HG02623 (cell line): ENCODE results near the gene FAM3C.
"Not testable (repeated sequence)": the region's sequence is repeated elsewhere in the genome, so short reads cannot be mapped to it uniquely, and the experiment has no call there.

Experiments used
- ATAC-seq: cut with Tn5 transposase; IDR thresholded peaks from one replicate; pipeline ENCODE4 v1.9.1; 2021; ENCODE audit warnings: moderate library complexity; ENCODE audit not compliant: unreplicated experiment

FAM3C gene, protein sequence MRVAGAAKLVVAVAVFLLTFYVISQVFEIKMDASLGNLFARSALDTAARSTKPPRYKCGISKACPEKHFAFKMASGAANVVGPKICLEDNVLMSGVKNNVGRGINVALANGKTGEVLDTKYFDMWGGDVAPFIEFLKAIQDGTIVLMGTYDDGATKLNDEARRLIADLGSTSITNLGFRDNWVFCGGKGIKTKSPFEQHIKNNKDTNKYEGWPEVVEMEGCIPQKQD

DNA sequence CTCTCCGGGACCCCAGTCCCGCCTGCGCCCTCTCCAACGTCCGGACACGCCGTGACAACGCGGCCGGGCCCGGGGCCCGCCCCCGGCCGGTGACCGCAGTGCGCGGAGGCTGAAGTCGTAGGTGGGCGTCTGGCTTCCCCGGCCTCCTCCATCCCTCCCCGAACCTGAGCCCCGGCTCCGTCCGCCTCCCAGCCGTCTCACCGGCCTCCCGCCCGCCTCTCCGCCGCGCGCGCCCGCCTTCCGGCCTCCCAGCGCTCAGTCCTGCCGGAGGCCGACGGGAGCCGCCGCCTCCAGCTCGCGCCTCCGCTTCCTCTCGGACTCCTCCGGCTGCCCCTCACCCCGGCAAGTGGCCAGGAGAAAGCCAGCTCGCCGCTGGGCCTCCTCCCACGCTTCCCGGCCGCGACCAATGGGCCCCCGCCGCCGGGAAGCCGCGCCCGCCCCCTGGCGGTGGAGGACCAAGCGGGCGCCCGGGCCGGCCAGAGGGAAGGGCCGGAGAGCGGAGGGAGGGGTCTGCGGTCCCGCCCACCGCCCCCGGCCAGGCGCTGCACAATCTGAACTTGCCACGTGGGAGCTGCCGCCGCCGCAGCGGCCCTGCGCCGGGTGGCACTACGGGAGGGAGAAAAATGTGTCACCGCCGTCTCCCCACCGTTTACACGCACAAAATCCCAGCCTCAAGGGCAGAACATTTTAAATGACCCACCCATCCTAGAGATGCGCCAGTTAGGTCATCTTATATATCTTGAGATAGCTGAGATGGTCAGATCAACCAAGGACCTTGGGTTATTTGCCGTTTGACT lies at the start of gene FAM3C:
TSS of gene FAM3C (minus strand) at position 348 of the 797 bp plus-strand sequence. CDS start 13,339 bp downstream, outside the sequence.
- ATAC-seq = peak; percentile 81

DNA sequence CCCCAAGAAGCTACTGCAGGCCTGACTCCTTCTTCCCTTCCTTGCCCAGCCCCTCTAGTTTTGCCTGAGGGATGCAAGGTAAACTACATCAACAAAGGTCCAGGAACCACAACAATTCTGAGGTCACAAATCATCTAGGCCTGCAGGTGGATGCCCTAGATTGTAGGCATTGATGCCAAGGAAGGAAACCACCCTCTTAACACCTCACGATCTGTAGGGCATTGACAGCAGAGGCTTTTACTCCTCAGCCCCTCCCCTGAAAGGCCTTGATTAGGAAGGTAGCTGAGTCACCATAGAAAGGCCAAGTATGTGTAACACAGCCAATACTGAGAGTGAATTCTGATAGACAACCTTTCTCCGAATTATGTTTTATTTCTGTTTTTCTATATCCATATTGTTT lies 46.7 kb upstream of the FAM3C start:
- ATAC-seq = no peak

DNA sequence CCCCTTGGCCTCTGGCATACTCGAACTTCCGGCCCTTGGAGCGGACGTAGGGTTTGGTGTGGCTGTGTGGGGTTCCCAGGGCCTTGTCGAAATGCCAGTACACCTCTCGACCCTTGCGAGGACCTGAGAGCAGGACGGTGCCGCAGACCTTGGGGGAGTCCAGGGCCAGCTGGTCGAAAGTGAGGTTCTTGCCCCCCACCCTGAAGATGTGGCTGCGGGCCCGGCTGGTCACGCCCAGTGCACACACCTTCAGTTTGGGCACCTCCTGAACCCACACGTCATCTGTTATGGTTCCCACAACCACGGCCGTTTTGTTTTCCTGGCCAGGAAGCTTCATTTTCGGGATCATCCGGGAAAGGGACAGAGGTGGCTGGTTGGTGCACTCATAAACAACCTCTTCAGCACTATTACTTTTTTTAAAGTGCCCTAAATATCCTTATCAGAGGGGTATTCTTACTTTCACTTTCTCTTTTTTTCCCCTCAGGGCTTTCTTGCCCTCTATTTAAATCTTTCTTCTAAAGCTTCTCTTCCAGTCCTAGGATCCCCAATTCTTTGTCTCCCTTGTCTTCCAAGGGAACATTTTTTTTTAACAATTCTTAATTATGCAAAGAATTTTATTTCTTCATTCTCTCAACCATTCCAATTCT lies 44.9 kb upstream of the FAM3C start:
- ATAC-seq = no peak

DNA sequence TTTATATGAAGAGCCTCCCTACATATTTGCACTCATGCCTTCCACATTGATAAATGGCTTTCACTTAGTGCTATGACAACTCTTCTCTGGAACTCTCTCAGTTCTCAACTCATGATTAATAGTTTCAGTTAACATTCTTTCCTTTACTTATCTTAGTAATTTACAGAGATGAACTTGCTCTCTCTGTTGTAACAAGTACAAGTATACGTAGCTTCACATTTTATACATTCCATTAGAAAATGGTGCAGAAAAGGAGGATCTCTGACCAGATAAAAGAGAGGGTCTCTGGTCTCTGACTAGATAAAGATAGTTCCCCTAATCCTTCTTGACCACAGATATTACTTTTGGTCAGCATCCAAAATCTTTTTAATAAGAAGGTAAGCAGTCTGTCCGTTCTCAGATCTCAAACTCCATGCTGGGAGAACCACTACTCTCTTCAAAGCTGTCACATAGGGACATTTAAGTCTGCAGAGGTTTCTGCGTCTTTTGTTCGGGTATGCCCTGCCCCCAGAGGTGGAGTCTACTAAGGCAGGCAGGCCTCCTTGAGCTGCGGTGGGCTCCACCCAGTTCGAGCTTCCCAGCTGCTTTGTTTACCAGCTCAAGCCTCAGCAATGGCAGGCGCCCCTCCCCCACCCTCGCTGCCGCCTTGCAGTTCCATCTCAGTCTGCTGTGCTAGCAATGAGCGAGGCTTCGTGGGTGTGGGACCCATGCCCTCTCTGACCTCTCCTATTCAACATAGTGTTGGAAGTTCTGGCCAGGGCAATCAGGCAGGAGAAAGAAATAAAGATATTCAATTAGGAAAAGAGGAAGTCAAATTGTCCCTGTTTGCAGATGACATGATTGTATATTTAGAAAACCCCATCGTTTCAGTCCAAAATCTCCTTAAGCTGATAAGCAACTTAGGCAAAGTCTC lies 42.2 kb upstream of the FAM3C start:
- ATAC-seq = not testable (repeated sequence)

DNA sequence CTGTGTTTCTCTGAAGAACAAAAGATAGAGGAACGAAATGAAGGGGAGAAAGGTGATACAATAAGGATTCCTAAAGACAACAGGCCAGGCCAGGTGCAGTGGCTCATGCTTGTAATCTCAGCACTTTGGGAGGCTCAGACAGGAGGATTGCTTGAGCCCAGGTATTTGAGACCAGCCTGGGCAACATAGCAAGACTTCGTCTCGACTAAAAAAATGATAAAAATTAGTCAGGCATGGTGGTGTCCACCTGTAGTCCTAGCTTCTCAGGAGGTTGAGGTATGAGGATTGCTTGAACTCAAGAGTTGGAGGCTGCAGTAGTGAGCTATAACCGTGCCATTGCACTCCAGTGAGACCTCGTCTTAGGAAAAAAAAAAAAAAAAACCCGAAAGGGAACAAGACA lies 41.4 kb upstream of the FAM3C start:
- ATAC-seq = no peak

DNA sequence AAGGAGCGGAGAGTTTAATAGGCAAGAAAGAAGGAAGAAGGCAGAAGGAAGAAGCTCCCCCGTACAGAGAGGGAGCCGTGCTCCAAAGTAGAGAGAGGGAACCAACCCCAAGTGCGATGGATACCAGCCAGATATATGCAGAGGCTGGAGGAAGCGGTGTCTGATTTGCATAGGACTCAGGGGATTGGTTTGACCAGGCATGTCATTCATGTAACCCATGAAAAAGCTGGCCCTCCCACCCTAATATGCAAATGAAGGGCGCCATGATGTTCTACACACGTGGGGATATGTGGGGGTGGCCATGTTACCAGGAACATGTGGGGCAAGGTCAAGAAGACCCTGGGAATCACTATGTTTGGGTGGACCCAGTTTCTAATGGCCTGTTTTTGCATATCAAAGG lies 40.6 kb upstream of the FAM3C start:
- no peak for ATAC-seq

DNA sequence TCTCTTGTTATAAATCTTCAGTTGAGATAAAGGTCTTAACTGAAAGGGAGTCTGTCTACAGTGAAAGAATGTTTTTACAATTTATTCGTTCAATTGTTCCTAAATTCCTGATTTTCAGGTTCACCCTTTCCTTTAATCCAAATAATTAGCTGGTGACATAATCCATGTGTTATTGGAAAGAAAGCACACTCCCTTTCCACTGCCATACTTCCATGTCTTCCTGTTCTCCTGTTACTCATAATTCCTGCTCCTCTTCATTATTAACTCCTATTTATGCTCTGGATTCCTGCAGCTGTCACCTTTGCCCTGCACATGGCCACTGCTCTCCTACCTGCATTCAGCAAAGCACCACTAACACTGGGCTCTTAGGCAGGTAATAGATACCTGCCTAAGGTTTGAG lies 40.0 kb upstream of the FAM3C start:
- no peak for ATAC-seq

DNA sequence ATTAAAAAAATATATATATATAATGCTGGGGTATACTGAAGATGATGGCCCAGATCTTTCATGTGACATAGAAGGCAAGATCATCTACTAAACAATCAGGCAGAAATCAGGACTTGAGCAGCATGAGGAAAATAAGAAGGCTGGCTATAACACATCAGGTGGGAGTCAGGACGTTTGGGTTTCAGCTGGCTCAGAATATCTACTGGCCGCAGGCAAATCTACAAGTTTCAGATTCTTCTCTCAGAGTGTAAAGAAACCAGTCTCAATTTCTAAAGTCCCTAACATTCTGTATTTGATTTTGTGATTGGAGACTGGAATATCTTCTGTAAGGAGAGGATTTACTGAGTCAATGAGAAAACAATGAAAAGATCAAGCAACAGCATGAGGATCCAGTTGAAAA lies 37.7 kb upstream of the FAM3C start:
- ATAC-seq = peak; percentile 64

DNA sequence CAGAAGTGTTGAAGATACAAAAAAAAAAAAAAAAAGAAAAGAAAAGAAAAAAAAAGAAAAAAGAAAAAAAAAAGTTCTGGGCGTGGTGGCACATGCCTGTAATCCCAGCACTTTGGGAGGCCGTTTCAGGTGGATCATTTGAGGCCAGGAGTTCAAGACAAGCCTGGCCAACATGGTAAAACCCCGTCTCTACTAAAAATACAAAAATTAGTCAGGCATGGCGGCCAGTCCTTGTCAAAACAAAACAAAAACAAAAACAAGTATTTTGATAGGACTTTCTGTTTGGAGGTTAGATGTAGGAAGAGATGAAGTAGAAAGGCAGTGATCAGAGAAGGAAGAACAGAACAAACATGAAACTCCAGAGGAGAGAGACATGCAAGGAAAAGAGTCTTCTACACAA lies 36.4 kb upstream of the FAM3C start:
- ATAC-seq = peak; percentile 64

DNA sequence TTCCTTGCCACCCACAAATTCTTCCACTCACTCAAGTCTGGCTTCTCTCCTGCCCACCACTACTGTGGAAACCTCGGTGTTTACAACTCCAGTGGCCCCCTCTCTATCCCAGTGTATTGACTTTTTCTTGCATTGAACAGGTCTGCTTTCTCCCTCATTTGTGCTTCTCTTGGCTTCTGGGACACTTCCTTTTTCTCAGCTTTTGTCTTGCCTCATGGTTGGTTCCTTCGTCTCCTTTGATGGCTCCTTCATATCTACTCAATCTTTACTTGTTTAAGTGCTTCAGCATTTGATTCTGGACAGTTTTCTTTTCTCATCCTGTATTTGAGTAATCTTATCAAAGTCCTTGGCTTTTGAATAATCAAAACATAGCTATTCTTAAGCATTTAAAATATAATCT lies 35.9 kb upstream of the FAM3C start:
- ATAC-seq = no peak

DNA sequence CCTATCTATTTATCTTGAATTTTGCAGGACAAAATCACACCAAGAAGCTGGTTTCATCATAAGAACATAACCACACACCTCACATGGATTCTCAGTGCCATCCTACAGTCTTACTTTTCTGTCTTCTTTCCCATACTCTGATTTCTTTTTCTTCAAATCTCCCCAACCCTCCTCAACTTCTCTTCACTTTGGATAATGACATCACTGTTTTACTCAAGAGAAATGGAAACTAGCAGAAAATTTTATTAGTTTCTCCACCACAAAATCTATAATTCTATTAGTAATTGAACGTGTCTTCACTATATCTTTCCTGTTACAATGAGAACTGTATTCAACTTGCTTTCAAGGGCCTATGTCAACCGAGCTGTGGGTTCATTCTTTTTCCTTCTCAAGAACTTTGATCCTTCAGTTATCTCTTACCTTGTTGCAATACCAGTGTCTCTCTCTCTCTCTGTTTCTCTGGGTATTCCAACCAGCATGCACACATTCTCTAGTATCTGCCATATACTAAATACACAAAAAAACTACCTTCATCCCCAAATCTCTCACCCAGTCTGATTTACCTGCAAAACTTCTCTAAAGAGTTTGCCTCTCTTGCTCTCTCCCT lies 35.4 kb upstream of the FAM3C start:
- no peak for ATAC-seq

DNA sequence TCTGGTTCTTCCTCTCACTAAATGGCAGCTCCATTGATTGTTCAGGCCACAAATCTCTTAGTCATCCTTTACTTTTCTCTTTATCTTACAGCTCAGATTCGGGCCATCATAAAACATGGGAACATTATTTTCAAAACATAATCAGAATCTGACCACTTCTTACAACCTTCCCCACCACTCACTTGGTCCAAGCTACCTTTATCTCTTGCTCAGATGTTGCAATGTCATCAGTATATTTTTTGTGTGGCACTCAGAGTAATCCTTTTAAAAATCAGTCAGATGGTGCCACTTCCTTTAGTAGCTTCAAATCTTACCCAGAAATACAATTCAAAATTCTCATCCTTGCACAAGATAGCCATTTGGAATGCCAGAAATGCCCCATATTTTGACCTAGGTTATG lies 34.5 kb upstream of the FAM3C start:
- ATAC-seq = no peak

DNA sequence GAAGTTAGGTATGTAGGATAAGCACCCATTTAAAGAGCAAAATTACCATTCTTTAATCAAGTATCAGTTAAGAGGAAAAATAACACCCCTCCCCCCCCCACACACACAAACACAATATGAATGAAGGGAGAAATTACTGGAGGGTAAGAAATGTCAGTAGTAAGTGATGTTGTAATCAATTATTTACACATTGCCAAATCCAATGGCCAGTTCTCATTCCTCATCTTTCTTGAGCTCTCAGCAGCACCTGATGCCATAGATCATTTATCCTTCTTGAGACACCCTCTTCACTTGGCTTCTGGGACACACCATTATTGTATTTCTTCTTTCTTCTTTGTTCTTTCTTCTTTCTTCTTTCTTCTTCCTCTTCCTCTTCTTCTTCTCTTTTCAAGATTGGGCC lies 33.7 kb upstream of the FAM3C start:
- no peak for ATAC-seq

DNA sequence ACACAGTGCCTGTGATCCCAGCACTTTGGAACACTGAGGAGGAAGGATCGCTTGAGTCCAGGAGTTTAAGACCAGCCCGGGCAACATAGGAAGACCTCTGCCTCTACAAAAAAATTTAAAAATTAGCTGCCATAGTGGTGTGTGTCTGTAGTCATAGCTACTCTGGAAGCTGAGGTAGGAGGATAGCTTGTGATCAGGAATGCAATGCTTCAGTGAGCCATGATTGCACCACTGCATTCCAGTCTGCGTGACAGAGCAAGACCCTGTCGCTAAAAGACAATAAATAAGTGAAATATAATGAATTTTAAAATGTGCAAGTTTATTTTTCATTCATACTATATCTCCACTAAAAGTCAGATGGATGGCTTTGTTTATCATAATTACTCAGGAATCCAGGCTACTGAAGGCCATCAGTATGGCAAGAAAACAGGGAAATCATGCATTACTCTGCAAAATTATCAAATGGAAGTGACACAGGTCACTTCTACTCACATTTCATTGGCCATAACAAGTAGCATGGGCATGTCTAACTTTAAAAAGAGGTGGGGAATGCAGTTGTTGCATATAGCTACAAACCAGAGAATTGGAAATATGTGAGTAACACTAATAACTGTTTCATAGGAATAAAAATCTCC lies 32.9 kb upstream of the FAM3C start:
- no peak for ATAC-seq

DNA sequence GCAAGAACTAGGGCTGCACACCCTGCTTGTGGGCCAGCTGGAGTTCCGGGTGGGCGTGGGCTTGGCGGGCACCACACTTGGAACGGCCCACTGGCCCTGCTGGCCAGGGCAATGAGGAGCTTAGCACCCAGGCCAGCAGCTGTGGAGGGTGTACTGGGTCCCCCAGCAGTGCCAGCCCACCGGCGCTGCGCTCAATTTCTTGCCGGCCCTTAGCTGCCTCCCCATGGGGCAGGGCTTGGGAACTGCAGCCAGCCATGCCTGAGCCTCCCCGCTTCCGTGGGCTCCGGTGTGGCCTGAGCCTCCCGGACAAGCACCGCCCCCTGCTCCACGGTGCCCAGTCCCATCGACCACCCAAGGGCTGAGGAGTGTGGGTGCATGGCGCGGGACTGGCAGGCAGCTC lies 25.6 kb upstream of the FAM3C start:
- not testable (repeated sequence) for ATAC-seq

DNA sequence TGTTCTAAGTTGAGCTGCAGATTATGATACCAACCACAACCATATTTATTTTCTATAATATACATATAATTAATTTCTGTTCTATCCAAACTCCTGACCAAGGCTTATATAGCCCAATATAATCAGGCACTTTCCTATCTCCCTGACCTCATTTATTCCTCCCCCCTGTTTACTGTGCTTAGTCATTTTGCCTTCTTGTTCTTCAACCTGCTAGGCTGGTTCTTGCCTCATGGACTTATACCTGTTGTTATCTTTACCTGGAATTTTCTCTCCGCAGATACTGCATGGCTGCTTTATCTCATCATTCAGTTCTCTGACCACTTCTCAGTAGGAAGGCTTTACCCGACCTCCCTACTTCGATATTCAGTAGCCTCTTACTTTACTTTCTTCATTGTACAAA lies 24.9 kb upstream of the FAM3C start:
- ATAC-seq = no peak

DNA sequence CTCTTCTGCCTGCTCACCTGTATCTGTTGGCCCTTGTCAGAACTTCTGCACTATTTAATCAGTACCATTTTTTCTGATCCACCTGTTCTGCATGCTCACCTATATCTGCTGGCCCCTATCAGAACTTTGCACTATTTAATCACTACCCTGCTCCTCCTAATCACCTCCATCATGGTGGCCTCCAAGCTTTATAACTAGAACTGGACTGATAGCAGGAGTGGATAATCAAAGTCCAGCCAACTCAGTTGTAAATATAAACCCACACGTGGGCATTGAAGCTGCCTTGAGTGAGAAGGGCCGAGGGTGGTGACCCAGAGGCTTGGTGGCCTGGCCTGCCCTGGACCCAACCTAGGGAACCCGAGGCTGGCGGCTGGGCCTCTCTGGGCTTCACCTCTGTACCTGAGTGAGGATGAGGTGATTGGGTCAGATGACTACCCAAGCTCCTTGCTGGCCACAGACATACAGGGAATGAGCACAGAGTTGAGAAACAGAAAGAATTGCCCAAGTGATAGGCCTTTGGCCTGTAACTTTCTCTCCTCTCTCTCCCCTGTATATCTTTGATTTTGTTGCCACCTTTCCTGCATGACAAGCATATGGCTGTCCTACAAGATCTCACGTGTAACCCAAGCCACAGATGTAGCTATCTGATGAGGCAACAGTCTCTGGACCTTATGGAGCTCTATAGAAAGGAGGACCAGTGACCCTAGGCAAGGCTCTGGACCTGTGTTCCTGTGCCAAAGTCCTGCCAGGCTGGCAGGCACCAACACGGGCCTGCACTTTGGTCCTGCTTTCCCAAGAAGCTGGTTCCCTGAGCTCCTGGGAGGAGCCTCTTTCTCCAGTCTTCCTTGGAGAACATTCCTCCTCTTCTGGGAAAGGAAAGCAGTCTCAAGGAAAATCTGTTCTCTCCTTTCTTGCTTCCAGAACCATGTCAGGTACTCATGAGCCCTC lies 23.4 kb upstream of the FAM3C start:
- ATAC-seq = no peak

DNA sequence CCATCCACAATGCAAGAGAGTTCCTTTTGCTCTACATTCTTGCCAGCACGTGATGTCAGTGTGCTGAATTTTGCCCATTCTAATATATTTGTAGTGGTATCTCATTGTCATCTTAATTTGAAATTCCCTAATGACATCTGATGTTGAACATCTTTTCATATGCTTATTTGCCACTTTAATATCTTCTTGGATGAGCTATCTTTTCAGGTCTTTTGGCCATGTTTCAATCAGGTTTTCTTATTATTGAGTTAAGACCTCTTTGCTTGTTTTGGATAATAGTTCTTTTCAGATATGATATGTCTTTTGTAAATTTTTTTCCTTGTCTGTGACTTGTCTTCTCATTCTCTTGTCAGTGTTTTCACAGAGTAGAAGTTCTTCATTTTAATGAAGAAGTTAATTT lies 20.4 kb upstream of the FAM3C start:
- no peak for ATAC-seq

DNA sequence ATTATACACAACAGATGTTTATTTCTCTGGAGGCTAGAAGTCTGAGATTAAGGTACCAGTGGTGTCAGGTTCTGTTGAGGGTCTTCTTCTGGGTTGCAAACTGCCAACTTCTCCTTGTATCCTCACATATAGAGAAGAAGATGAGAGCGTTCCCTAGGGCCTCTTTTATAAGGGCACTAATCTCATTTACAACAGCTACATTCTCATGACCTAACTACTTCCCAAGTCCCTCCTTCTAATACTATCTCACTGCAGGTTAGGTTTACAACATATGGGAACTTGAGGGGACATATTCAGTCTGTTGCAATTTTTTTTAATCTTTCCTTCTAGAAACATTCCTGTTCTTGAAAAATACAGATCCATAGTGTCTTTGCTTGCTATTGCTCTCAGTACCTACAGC lies 18.3 kb upstream of the FAM3C start:
- ATAC-seq = no peak
